ENCODE results near the gene CFLAR. TPM values are rescaled to one million over a fixed set of nuclear protein-coding genes. Genes with fewer than 3 reads are reported as not detected.
"Not testable (repeated sequence)": the region's sequence is repeated elsewhere in the genome, so short reads cannot be mapped to it uniquely, and the experiment has no call there.

The CFLAR gene
- total RNA-seq = 253 and 297 TPM in 2 replicates

- DNase-seq (ENCODE audit: low read depth) = peak; percentile 76
These were observed at the start of gene CFLAR for GRCh38 chr2:201116115-201116958. TSS of gene CFLAR (plus strand) at chr2:201116164. CDS start at chr2:201129866, 13,702 bp downstream.

DNA sequence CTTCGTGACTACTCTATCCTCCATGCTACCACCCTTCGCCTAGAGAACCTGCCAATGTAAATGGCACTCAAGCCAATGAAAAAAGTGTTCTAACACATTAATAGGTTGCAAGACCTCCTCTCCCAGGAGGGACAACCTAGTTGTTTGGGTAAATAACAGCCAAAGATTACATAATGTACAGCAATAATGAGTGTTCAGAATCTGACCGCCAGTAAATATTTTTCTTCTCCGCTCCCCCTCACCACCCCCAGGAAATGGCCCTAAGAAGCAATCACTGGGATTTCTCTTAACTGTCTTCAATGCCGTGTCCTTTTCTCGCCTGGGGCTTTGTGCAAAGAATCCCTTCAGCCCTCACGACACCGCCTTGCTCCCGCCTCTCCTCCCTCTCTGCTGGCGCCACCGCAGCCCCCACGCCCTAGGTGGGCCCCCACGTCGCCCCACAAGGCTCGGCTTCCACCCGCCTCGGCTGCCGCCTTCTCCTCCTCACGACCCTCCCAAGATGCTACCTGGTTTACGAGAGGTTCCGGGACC, 45.0 kb upstream of the CFLAR start:
- DNase-seq (ENCODE audit: low read depth) = peak; percentile 45

GRCh38 chr2:201071479-201072200, 44.3 kb upstream of the CFLAR start, which contains the start of the genes HYCC2 and NDUFB3:
TSS of gene HYCC2 (minus strand) at chr2:201071671. CDS start at chr2:201024009, 47,662 bp downstream.
TSS of gene NDUFB3 (plus strand) at chr2:201072001. CDS start at chr2:201078883, 6,882 bp downstream.
- DNase-seq (ENCODE audit: low read depth) = peak; percentile 87

GRCh38 chr2:201072201-201072530, 43.8 kb upstream of the CFLAR start:
- DNase-seq (ENCODE audit: low read depth) = peak; percentile 14

- no peak for DNase-seq (ENCODE audit: low read depth)
These were observed 42.9 kb upstream of the CFLAR start for GRCh38 chr2:201073071-201073470.

GRCh38 chr2:201074996-201075395, 41.0 kb upstream of the CFLAR start:
- DNase-seq (ENCODE audit: low read depth) = no peak

- no peak for DNase-seq (ENCODE audit: low read depth)
These were observed 31.1 kb upstream of the CFLAR start for GRCh38 chr2:201084863-201085262.

- no peak for DNase-seq (ENCODE audit: low read depth)
These were observed 25.4 kb upstream of the CFLAR start for GRCh38 chr2:201090574-201090973.

- DNase-seq (ENCODE audit: low read depth) = no peak
These were observed 22.4 kb upstream of the CFLAR start for GRCh38 chr2:201093573-201093972.

- DNase-seq (ENCODE audit: low read depth) = no peak
These were observed 15.5 kb upstream of the CFLAR start for GRCh38 chr2:201100497-201100896.

GRCh38 chr2:201105759-201106158, 10.2 kb upstream of the CFLAR start:
- no peak for DNase-seq (ENCODE audit: low read depth)

DNA sequence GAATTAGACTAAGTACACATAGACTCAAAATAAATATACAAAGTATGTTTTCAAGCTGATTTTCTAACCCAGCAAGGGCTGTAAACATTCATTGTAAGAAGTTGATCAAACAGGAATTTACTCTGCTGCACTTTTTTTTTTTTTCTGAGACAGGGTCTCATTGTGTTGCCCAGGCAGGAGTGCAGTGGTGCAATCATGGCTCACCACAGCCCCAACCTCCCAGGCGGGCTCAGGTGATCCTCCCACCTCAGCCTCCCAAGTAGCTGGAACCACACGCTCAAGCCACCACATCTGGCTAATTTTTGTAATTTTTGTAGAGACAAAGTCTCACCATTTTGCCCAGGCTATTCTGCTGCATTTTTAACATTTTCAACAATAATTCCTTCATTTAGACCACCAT, 8.3 kb upstream of the CFLAR start:
- no peak for DNase-seq (ENCODE audit: low read depth)

- DNase-seq (ENCODE audit: low read depth) = no peak
These were observed 7.6 kb upstream of the CFLAR start for GRCh38 chr2:201108341-201108740.

DNA sequence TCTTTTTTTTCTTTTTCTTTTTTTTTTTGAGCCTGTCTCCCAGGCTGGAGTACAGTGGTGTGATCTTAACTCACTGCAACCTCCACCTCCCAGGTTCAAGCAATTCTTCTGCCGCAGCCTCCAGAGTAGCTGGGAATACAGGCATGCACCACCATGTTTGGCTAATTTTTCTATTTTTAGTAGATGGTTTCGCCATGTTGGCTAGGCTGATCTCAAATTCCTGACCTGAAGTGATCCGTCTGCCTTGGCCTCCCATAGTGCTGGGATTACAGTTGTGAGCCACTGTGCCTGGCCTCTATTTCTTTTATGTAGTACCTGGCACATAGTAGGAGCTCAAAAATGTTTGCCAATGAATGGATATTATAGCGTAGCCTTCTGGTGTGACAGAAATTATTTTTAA, 6.8 kb upstream of the CFLAR start:
- DNase-seq (ENCODE audit: low read depth) = no peak

DNA sequence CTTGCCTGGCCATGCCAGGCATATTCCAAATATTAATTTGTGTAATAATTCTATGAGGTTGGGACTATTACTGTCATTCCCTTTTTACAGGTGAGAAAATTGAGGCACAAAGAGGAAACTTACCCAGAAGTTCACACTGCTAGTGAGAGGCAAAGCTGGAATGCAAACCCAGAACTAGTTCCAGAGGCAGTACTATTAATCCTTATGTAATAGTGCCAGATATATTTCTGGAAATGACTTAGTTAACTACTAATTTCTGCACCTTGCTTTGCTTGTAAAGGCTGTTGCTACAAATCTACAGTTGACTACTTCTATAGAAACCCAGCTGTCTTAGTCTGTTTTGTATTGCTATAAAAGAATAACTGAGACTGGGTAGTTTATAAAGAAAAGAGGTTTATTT, 5.3 kb upstream of the CFLAR start:
- DNase-seq (ENCODE audit: low read depth) = no peak

GRCh38 chr2:201111096-201111495, 4.9 kb upstream of the CFLAR start:
- no peak for DNase-seq (ENCODE audit: low read depth)

GRCh38 chr2:201114350-201114749, 1.6 kb upstream of the CFLAR start:
- DNase-seq (ENCODE audit: low read depth) = no peak

- DNase-seq (ENCODE audit: low read depth) = no peak
These were observed 1.1 kb upstream of the CFLAR start for GRCh38 chr2:201114846-201115245.

DNA sequence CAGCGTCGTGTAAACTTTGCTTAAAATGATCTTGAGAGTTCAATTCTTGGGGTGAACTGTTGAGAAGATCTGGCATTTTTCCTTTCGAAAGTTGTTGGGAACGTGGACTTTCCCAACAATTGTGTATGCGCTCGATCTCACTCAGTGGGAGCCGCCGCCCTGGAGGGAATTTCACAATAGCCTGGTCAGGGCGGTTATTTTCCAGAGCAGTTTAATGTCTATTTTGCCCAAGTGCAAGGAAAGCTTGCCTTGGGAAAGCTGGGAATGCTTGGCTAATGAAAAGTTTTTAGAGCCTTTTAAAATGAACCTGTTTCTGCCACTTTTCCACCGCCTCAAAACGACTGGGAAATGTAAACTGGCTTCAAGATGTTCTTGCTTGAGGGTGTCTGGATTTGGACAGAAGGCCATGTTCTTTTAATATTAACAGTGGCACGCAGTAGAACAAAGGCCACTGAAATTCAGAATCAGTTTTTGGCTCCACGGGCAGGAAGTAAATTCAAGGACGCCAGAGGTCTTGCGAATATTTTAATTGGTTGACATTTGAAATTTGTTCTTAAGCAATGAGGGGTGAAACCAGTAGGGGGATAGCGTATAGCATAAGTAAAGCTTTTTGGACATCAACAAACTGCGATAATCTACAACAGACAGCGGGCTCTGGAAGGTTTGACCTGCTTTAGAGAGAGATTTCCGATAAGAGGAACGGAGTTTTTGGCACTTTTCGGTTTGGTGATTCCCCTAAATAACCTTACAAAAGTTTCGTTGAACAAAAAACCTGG, 1.2 kb downstream of the CFLAR start:
- peak; percentile 90 for DNase-seq (ENCODE audit: low read depth)

- not testable (repeated sequence) for DNase-seq (ENCODE audit: low read depth)
These were observed 1.8 kb downstream of the CFLAR start for GRCh38 chr2:201117735-201118094.

GRCh38 chr2:201118121-201118960, 2.4 kb downstream of the CFLAR start:
- DNase-seq (ENCODE audit: low read depth) = peak; percentile 91

All from renal cortical epithelial cell (primary cell).